ENCODE results near the gene C14orf93. TPM values are rescaled to one million over a fixed set of nuclear protein-coding genes. Genes with fewer than 3 reads are reported as not detected.

Gene C14orf93
- total RNA-seq, 1 donor = 15.9 TPM

- peaks cover 6% of the 10 kb centered on the region for H3K79me2 ChIP-seq (ENCODE audit: insufficient read depth, low read length)
- H3K4me3 ChIP-seq (ENCODE audit: insufficient read depth, low read length) = peak within 1 kb of the TSS; percentile 69
- H3K9me3 ChIP-seq (ENCODE audit: low read depth, low read length) = no peaks in the 10 kb centered on the region
- TF ChIP-seq CTCF (IDR thresholded peaks at IDR 0.05; ENCODE audit: extremely low read depth, low read depth, low read length) = no peak
- peaks cover 22% of the 10 kb centered on the region for H3K4me1 ChIP-seq (ENCODE audit: insufficient read depth, low read length)
- peak within 1 kb of the TSS; percentile 7 for H3K27ac ChIP-seq (ENCODE audit: low read depth, low read length)
- peak within 1 kb of the TSS; percentile 93 for H3K4me2 ChIP-seq (ENCODE audit: insufficient read depth, low read length)
- DNase-seq (ENCODE audit: insufficient read length, low spot score, missing footprints) = peak; percentile 98
- H3K27me3 ChIP-seq (ENCODE audit: insufficient read depth, low read length) = no peaks in the 10 kb centered on the region
- H4K20me1 ChIP-seq (ENCODE audit: insufficient read depth, low read length) = peaks cover 19% of the 10 kb centered on the region
- H3K36me3 ChIP-seq (ENCODE audit: insufficient read depth, low read length) = peaks cover 30% of the 10 kb centered on the region
- H2AFZ ChIP-seq (ENCODE audit: low read length) = peak within 1 kb of the TSS; percentile 39
Measured at GRCh38 chr14:23056956-23057756, 47.2 kb upstream of the C14orf93 start, which contains the start of gene CDH24. CDH24 (minus strand) TSS chr14:23057520; CDS start chr14:23055733, 1,787 bp downstream.

GRCh38 chr14:23056145-23056955, 46.4 kb upstream of the C14orf93 start:
- Histone ChIP-seq H3K79me2 (ENCODE audit: insufficient read depth, low read length) (peaks cover 6% of the 10 kb centered on the region), H3K27ac (ENCODE audit: low read depth, low read length) (no peak overlapping the region), H3K4me2 (ENCODE audit: insufficient read depth, low read length) (peak overlapping the region; percentile 93), H3K9me3 (ENCODE audit: low read depth, low read length) (no peaks in the 10 kb centered on the region), H2AFZ (ENCODE audit: low read length) (peak overlapping the region; percentile 39), H3K4me3 (ENCODE audit: insufficient read depth, low read length) (peak overlapping the region; percentile 69), H3K36me3 (ENCODE audit: insufficient read depth, low read length) (peaks cover 27% of the 10 kb centered on the region), H3K4me1 (ENCODE audit: insufficient read depth, low read length) (peaks cover 19% of the 10 kb centered on the region), H4K20me1 (ENCODE audit: insufficient read depth, low read length) (peaks cover 19% of the 10 kb centered on the region), H3K27me3 (ENCODE audit: insufficient read depth, low read length) (no peaks in the 10 kb centered on the region)
- TF ChIP-seq CTCF (IDR thresholded peaks at IDR 0.05; ENCODE audit: extremely low read depth, low read depth, low read length) = peak; percentile 88
- DNase-seq (ENCODE audit: insufficient read length, low spot score, missing footprints) = peak; percentile 99

- Histone ChIP-seq H4K20me1 (ENCODE audit: insufficient read depth, low read length) (peaks cover 15% of the 10 kb centered on the region), H3K4me3 (ENCODE audit: insufficient read depth, low read length) (no peak overlapping the region), H2AFZ (ENCODE audit: low read length) (no peak overlapping the region), H3K27ac (ENCODE audit: low read depth, low read length) (no peak overlapping the region), H3K4me1 (ENCODE audit: insufficient read depth, low read length) (peaks cover 19% of the 10 kb centered on the region), H3K79me2 (ENCODE audit: insufficient read depth, low read length) (no peaks in the 10 kb centered on the region), H3K27me3 (ENCODE audit: insufficient read depth, low read length) (no peaks in the 10 kb centered on the region), H3K4me2 (ENCODE audit: insufficient read depth, low read length) (peak overlapping the region; percentile 93), H3K9me3 (ENCODE audit: low read depth, low read length) (no peaks in the 10 kb centered on the region), H3K36me3 (ENCODE audit: insufficient read depth, low read length) (peaks cover 21% of the 10 kb centered on the region)
- DNase-seq (ENCODE audit: insufficient read length, low spot score, missing footprints) = peak; percentile 93
- TF ChIP-seq CTCF (IDR thresholded peaks at IDR 0.05; ENCODE audit: extremely low read depth, low read depth, low read length) = no peak
Measured at GRCh38 chr14:23055621-23056144, 45.7 kb upstream of the C14orf93 start.

Measured in osteoblast (primary cell).